GM21576 (cell line): Measurements from ENCODE around the gene AMIGO2.
"Not testable (repeated sequence)": the region's sequence is repeated elsewhere in the genome, so short reads cannot be mapped to it uniquely, and the experiment has no call there.

Experiments used
- ATAC-seq: cut with Tn5 transposase; IDR thresholded peaks from one replicate; pipeline ENCODE4 v1.9.1; 2021; ENCODE audit warnings: mild to moderate bottlenecking, moderate library complexity; ENCODE audit not compliant: unreplicated experiment

The AMIGO2 gene

DNA sequence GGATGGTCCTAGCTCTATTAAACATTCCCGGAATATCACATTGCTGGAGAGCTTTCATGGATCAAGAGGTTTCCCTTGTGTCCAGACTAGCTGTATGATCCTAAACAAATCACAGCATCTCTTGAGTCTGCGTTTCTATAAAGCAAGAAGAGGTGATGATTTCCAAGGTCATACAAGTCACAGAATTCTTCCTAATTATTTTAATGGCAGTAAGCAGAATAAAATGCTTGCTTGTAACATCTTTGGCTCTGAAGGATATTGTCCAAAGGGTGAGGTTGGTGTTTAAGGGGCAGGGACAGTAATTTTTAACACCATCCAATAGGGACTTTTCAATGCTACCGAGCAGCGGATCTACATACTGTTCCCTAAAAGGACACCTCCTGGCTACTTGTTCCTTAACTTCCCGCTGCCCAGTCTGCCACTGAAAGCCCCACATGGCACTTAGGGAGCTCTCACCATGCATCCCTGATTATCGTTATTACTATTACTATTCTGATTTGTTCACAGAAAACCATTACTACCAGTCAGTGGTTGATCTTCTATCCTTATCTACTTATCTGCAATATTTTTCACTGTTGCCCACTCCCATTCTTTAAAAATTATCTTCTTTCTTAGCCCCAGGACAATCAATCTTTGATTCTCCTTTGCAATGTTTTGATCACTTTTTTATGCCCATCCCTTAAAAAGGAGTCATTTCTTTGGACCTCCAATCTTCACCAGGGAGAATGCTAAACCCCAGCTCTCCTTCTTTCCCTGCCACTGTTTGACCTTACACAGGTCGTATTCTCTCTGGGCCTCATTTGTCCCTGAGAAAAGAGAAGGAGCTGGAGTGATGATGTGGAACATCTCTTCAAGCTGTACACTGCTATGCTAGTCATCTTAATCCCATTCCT, 4.3 kb downstream of the AMIGO2 start:
- no peak for ATAC-seq

DNA sequence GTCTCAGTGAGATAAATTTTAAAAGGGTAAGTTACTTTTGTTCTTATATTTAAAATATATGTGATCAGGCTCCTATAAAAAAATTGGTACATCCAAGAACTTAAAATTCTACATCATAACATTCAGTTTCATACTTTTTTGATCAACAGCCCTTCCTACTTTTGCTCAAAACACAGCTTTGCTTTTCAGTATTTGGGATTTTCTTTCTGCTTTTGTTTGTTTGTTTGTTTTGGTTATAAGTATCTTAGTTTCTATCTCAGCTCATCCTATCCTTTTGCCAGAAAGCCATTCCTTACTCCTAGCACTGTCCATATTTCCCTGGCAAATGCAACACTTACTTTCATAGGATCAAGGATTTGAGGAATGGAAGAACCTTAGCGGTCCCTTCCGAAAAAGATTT, 5.0 kb downstream of the AMIGO2 start:
- no peak for ATAC-seq

DNA sequence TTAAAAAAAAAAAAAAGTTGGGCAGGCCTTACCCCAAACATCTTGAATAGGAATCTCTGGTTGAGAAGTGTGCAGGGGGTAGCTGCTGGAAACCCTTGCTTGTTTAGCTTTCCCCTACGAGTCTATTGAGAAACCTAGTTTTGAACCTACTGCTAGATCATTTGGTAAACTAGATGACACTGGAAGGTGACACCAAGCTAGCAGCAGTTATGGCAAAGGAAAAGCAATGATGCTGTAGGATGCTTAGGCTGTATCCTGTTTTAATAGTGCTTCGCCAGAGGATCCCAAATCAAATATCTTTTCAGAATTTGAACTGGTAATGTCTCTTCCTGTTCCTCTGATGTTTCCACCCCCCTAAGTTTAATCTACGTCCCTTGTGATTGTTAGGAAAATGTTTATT, 5.8 kb downstream of the AMIGO2 start:
- ATAC-seq, result no peak

DNA sequence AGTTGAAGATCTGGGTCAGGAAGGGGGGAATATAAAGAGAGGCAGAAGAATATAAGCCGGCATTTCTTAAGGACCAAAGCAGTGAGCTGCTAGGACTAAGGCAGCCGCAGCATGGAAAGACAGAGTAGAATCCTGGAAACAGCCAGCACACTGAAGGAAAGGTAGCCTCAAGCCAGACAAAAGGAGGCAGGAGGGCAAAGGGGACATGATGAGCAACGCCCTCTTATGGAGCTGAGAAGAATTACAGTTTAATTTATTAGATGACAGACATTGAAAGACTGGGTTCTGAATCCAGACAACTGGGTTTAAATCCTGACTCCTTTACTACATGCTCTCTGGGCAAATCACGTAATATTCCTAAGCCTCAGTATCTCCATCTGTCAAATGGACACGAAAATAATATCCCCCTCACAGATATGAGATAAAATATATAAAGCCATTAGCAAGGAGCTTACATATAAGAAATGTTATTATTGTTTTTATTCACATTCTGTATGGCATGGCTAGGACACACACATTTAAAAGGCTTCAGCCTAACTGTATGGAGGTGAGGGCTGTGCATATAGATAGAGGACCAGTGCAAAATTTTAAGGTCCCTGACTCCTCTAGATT, 8.4 kb downstream of the AMIGO2 start:
- no peak for ATAC-seq

DNA sequence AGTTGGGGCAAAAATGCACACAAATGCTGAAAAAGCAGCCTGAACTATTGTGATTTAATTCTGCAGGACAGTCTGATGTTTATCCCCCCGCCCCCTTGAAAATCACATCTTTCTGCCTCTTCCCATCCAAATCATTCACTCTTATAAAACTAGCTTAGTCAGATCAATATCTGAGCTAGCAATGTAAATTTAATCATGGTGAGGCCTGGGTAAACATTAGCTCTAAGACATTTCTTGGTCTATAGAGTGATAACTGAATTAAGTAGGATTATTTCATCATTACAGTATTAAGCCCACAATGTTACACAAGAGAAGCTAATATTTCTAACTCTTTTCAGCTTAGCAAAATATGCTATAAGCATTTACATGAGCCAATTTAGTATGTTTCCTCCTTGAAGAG, 9.4 kb downstream of the AMIGO2 start:
- ATAC-seq, result no peak

DNA sequence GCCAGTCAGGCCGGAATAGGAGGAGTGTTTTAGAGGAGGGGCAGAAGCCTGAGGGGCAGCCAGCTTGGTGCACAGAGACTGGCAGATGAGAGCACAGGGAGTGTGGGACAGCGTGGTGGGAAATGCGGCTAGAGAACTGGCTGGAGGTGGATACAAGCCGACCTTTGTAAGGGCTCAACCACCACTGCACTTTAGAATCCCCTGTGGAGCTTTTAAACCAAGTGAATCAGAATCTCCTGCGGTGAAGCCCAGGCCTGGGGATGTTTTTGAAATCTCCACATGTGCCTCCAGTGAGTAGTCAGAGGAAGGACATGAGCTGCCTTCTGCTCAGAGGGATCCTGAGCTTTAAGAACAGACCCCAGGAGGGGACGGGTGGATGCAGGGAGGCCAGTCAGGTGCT, 11.2 kb downstream of the AMIGO2 start:
- ATAC-seq, result no peak

DNA sequence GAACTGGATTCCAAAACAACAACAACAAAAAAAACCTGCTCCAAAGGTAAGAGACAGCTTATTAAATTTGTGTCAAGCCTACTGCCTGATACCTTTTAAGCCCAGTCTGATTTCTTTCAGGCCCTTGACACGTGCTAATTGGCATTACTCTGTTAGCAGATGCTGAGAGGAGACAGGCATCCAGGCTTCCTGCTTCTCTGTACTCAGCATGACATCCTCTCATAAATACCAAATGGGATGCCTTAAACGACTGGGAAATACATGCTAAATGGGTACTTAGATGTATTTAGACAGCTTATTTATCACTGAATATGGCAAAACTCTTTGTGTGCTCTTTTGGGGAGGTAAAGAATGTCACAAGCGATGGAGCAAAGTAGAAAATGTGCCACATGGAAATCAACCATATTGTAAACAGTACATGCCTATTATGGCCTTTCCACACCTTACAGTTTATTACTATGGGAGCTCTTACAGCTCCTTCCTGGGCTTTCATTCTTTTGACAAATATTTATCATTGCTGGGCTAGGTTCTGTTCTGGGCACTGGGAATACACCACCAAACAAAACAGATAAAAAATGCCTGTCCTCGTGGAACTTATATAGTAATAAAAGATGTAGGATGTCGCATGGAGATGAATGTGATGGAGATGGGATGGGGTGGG, 11.9 kb downstream of the AMIGO2 start:
- no peak for ATAC-seq

DNA sequence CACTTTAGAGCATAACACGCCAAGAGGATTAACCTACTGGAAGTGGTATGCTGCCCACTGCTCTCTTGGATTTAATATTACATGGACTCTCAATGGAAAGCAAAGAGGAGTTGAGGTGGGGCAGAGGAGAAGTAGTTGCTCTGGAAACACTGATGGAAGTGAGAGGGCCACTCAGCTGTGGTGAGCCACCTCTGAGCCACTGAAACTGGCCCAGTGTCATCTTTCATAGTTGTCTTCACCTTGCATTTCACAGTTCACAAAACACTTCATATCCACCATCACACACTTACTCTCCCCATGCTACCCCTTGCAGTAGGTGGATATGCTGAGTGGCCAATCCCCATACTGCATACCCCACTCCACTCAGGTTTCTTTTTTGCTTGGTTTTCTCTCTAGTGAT, 12.6 kb downstream of the AMIGO2 start:
- ATAC-seq, result no peak

DNA sequence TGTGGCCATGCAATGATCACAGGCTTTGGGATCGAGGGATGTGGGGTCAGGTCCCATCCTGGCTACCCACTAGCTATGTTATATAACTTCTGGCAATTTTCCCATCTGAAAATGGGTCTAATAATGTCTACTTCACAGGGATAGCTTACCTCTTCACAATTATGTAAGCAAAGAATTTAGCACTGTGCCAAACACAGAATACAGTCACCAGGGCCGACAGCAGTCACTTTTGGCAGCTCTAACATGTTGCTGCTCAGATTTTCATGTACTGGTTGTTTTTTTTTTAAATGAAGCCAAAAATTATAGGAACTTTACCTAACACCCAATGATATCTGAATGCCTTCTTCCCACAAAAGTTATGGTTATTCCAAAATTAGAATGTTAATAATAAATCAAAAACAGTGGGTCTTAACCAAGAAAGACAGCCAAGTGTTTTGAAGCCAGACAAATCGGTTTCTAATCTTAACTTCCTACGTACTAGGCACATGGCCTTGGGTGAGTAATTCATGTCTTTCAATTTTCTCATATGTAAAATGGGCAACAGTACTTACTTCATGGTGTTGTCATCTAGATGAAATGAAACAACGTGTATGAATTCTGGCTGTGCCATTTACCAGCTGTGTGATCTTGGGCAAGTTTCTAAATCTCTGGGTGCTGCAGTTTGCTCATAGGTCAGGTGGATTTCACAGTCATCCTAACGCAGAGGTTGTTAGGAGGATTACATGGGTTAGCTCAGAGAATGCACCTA, 13.3 kb downstream of the AMIGO2 start:
- ATAC-seq, result no peak

DNA sequence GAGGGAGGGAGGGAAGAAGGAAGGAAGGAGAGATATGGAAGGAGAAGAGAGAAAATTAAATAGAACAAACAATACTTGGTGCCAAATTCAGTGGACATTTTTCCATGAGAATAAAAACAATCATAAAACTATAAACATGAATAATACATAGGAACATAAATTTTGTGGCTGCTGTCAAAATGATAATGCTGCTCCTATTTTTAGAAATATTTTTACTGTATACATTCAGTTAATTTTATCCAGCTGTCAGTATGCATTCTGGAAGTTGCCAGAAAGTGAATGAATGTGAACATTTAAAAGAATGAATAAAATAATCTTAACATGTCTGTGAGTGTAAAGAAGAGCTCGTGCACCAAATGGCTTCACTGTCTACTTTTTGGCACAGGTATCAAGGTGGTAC, 14.2 kb downstream of the AMIGO2 start:
- ATAC-seq, result no peak

DNA sequence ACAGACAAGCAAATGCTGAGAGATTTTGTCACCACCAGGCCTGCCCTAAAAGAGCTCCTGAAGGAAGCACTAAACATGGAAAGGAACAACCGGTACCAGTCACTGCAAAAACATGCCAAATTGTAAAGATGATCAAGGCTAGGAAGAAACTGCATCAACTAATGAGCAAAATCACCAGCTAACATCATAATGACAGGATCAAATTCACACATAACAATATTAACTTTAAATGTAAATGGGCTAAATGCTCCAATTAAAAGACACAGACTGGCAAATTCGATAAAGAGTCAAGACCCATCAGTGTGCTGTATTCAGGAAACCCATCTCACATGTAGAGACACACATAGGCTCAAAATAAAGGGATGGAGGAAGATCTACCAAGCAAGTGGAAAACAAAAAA, 21.1 kb downstream of the AMIGO2 start:
- not testable (repeated sequence) for ATAC-seq

DNA sequence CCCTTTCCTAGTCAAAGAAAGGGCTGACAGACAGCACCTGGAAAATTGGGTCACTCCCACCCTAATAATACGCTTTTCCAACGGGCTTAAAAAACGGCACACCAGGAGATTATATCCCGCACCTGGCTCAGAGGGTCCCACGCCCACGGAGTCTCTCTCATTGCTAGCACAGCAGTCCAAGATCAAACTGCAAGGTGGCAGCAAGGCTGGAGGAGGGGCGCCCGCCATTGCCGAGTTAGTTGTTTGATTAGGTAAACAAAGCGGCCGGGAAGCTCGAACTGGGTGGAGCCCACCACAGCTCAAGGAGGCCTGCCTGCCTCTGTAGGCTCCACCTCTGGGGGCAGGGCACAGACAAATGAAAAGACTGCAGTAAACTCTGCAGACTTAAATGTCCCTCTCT, 22.8 kb downstream of the AMIGO2 start:
- not testable (repeated sequence) for ATAC-seq

DNA sequence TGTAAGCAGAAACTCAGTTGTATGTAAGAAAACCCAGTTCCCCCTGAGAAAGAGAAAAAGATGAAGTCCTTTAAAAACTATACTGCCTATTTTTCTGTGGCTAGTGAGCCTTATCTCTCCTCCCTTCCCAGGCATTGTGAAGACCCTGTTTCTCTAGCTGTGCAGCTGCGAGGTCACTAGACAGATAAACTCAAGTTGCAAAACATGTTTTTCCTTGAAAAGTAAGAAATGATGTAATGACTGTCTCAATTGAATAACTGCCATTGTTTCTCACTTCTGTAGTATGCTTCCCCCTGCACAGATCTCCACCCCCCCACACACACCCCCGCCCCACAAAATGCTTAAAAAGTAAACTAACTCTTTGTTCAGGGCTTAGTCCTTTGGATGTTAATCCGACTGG, 23.9 kb downstream of the AMIGO2 start:
- not testable (repeated sequence) for ATAC-seq

DNA sequence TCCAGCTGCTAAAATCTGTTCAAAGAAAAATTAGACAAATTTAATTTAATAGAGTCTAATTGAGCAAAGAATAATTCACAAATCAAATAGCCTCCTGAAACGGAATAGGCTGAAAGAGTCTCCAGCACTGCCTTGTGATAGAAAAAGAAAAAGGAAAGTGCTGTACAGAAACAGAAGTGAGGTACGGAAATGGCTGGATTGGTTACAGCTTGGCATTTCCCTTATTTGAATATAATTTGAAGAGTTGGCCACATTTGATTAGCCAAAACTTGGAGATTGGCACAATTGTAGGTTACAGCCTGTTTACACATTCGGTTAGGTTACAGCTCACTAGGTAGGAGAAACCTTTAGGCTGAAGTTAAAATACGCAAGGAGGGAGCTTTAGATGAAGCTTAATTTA, 25.1 kb downstream of the AMIGO2 start:
- no peak for ATAC-seq

DNA sequence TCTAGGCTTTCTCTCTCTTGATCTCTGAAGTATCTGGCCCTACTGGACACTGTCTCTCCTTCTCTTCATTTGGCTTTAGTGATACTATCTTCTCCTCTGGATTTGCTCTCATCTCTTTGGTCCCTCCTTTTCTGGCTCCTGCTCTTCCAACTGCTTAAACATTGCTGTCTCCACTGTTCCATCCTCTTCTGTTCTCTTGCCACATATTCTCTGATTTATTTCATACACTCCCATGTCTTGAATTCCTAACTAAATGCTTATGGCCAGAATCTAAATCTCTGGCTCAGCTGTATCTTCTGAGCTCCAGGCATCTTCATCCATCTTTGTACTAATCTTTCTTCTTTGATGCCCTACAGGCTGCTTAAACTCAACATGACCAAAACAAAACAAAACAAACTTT, 25.8 kb downstream of the AMIGO2 start:
- no peak for ATAC-seq

DNA sequence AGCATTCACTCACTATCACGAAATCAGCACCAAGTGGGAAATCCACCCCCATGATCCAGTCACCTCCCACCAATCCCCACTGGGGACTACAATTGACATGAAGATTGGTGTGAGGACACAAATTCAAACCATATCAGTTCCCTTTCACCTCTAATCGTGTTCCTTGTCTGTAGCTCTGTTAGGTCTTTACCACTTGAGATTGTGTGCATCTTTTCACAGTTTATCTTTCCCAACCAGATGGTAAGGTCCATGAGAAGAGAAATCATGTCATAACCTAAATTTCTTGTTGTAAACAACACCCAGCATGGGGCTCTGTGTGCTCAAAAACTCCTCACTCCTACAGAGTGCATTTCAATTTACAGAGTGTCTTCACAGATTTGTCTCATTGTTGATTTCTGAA, 27.5 kb downstream of the AMIGO2 start:
- no peak for ATAC-seq

DNA sequence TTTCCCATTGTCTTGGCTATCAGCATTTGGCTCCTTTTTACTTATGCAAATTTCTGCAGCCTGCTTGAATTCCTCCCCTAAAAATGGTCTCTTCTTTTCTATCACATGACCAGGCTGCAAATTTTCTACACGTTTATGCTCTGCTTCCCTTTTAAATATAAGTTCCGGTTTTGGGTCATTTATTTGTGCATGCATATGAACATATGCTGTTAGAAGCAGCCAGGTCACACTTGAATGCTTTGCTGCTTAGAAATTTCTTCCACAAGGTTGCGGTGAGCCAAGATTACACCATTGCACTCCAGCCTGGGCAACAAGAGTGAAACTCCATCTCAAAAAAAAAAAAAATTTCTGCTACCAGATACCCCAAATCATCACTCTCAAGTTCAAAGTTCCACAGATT, 28.5 kb downstream of the AMIGO2 start:
- not testable (repeated sequence) for ATAC-seq

DNA sequence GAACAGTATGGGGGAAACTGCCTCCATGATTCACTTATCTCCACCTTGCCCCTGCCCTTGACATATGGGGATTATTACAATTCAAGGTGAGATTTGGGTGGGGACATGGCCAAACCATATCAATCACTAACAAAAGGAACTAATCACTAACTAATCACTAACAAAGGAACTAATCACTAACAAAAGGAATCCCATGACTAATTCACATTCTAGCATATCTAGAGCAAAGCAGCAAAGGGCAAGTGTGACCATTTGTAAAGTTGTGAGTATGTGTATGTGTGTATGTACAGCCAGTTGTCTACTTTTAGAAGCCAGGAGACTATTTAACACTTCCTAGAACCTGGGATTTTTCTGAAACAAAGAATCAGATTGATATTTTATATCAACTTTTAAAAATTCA, 31.2 kb downstream of the AMIGO2 start:
- no peak for ATAC-seq

DNA sequence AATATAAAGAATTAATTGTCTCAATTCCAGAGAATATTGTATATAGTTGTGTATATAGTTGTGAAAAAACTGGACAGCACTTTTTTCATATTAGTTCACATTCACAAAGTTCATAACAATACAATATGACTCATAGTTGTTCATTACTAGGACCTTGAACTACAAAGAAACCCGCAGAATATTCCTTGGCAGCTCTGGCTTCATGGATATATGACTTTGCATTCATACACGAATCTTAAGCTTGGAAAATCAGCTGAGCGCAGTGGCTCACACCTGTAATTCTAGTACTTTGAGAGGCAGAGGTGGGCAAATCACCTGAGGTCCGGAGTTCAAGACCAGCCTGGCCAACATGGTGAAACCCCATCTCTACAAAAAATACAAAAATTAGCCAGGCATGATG, 38.4 kb downstream of the AMIGO2 start:
- ATAC-seq, result no peak

DNA sequence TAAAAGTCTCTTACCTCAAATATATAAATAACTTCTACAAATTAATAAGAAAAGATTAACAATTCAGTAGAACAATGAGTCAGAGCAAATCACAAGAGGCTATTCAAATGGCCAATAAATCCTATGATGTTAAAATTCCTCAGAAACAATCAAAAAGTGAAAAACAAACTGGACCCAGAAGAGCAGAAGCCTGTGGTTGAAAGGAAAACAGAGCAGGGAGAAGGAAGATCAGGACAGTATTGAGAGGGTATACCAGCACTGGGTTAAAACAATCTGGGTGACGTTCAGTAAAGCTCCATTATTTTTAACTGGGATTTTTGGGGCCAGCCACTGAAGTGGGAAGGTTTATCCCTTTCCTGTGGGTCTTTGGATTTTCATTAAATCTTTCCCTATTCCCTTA, 40.0 kb downstream of the AMIGO2 start:
- ATAC-seq, result no peak

DNA sequence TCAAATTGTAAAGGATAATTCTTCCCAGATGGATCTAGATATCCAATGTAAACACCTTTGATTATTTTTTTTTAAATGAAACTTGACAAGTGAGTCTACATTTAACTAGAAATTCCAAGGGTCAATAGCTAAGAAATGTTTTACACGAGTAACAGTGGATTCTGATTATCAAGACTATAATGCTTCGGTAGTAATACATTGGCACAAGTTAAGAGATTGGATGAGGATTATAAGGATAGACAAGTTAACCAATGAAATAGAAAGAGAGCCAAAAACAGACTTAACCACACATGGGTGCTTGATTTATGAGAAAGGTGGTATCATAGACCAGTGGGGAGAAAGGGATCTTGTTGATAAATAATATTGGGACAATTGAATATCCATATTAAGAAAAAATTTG, 40.7 kb downstream of the AMIGO2 start:
- ATAC-seq, result no peak
